A549 treated with Mapracorat at 1 μM for 4 hours (cell line): ENCODE data around the gene ZNF527. TPM values are rescaled to one million over a fixed set of nuclear protein-coding genes. Genes with fewer than 3 reads are reported as not detected.

Experiments
- total RNA-seq: library from RNA; stranded (reverse); fragments of 200-300 nt; extraction: Qiagen RNA extraction; gene quantifications from 5 replicates; pipeline ENCODE4 v1.2.3, GENCODE V29; 2022

Gene ZNF527
- 2.7 to 3.6 TPM (median 2.9 TPM) in 5 replicates for total RNA-seq

DNA sequence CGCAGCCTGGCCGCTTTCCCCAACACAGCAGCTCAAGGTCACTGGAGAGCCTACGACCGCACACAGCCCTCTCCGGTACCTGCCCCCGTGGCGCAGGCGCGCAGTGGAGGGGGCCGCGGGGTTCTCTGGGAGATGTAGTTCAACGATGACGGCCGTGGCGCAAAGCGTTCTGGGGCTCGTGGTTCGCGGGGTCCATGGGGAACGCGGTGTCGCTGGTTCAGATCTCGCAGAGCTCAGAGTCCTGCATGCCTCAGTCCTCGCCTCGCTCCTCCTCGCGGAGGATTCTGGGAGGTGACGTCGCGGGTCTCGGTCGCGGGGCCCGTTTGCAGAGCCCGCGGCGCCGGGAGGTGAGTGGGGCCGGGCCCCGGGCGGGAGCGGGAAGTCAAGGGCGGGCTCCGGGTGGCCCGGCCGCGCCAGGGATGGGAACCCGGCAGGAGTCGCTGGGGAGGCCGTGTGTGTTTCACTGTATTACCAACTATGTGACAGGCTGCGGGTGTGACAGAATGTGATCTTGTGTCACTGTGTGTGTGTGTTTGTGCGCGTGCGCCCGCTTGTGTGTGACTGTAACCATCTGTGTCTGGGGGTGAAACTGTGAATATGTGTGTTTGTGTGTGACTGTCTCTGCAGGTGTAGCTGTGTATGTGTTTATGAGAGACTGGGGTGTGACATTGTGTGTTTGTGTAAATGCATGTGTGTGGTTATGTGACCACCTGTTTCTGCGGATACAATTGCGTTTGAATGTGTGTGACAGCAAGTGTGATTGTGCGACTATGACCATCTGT is at the start of gene ZNF527:
TSS of gene ZNF527 (plus strand) at position 220 of the 782 bp plus-strand sequence. CDS start 3,100 bp downstream, outside the sequence.

Other genes with a start within 250 kb of the ZNF527 start
- 4.9 to 6.5 TPM (median 6.0 TPM) in 5 replicates for gene ZNF585A, start 198.4 kb upstream of the ZNF527 start, total RNA-seq
- gene ZNF585B, start 160.6 kb upstream of the ZNF527 start, total RNA-seq: 1.9 to 3.1 TPM (median 2.4 TPM) in 5 replicates
- gene ZNF383, start 152.9 kb upstream of the ZNF527 start, total RNA-seq: 6.4 to 8.1 TPM (median 7.3 TPM) in 5 replicates
- gene ZNF569, start 96.3 kb downstream of the ZNF527 start, total RNA-seq: 3.9 to 5.7 TPM (median 5.1 TPM) in 5 replicates
- gene ZNF570, start 98.3 kb downstream of the ZNF527 start, total RNA-seq: 2.3 to 4.3 TPM (median 3.5 TPM) in 5 replicates
- 0.10 to 0.16 TPM in 2 of 5 replicates, not detected in the others for gene ZNF793, start 135.8 kb downstream of the ZNF527 start, total RNA-seq
- 0.61 to 1.6 TPM (median 0.84 TPM) in 5 replicates for gene ZNF571, start 223.7 kb downstream of the ZNF527 start, total RNA-seq
- not detected in 5 replicates for gene ZNF540, start 223.8 kb downstream of the ZNF527 start, total RNA-seq